ENCODE results near the gene CITED1. TPM values are rescaled to one million over a fixed set of nuclear protein-coding genes. Genes with fewer than 3 reads are reported as not detected.
A peak's percentile ranks its signal among the peaks of the same experiment; 100 is the strongest.

CITED1 gene
- total RNA-seq, 1 donor from 2014 or later, result 1.1 TPM

DNA sequence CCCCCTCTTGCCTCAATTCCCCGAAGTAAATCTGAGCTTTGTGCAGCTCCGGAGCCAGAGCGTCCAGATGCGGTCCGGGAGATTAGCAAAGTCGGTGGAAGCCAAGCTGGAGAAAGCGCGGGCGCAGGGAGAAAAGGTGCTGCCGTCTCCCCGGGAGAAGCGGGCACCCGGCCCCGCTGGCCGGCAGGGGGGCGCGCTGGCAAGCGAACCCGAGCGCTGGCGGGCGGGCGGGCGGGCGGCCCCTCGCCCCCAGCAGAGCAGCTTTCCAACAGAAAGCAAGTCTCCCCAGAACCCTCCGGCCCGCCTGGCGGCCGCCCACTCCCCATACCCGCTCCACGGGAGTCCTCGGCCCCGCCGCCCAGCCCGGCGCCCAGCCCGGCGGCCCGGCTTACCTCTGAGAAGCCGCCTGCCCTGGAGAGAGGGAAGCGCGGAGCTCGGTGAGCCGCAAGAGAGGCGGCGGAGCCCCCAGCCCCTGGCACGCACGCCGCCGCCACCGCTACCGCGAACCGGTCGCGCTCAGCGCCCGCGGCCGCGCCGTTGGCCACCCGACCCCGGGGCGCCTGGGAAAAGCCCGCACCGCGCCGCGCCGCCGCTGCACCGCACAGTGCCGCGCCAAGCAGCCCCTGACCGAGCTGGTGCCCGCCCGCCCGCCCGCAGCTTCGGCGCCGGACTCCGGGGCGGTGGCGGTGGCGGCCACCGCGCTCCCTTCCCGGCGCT is 529 bp upstream of the CITED1 start:
- peaks cover 27% of the 10 kb centered on the region for H3K27me3 Mint-ChIP-seq (ENCODE audit: unreplicated experiment)

DNA sequence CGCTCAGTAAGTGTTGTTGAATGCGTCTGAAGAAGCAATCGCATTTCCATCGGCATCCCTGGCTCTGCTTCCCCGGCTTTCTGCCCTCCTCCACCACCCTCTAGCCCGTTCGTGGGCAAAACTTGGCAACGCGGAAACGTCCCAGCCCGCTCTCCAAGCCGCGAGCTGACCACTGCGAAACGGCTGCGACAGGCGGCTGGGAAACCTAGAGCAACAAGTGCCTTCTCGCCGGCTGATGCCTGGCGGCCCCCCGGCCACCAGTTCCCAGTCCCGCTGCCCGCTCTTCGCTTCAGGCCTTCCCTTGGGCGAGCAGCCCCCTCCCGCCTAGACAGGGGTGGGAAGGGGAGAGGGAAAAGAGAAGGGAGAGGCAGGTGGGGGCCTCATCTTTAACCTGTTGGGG is 837 bp downstream of the CITED1 start:
- TF ChIP-seq, protein P1, sequence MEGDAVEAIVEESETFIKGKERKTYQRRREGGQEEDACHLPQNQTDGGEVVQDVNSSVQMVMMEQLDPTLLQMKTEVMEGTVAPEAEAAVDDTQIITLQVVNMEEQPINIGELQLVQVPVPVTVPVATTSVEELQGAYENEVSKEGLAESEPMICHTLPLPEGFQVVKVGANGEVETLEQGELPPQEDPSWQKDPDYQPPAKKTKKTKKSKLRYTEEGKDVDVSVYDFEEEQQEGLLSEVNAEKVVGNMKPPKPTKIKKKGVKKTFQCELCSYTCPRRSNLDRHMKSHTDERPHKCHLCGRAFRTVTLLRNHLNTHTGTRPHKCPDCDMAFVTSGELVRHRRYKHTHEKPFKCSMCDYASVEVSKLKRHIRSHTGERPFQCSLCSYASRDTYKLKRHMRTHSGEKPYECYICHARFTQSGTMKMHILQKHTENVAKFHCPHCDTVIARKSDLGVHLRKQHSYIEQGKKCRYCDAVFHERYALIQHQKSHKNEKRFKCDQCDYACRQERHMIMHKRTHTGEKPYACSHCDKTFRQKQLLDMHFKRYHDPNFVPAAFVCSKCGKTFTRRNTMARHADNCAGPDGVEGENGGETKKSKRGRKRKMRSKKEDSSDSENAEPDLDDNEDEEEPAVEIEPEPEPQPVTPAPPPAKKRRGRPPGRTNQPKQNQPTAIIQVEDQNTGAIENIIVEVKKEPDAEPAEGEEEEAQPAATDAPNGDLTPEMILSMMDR (IDR thresholded peaks at IDR 0.05), result no peak
- Mint-ChIP-seq H3K4me3 (ENCODE audit: unreplicated experiment) (peak overlapping the region; percentile 76), H3K36me3 (ENCODE audit: unreplicated experiment) (peaks cover 4% of the 10 kb centered on the region), H3K9me3 (ENCODE audit: unreplicated experiment) (no peaks in the 10 kb centered on the region), H3K27me3 (ENCODE audit: unreplicated experiment) (peaks cover 36% of the 10 kb centered on the region), H3K4me1 (ENCODE audit: unreplicated experiment) (peaks cover 23% of the 10 kb centered on the region), H3K27ac (ENCODE audit: unreplicated experiment) (no peak overlapping the region)
- DNase-seq (ENCODE audit: extremely low spot score, unreplicated experiment), result peak; percentile 77

More for the DNA sequence above, 529 bp upstream of the CITED1 start:
- Mint-ChIP-seq H3K36me3 (ENCODE audit: unreplicated experiment) (peaks cover 4% of the 10 kb centered on the region), H3K4me3 (ENCODE audit: unreplicated experiment) (peak overlapping the region; percentile 81), H3K27ac (ENCODE audit: unreplicated experiment) (no peak overlapping the region), H3K4me1 (ENCODE audit: unreplicated experiment) (peaks cover 23% of the 10 kb centered on the region), H3K9me3 (ENCODE audit: unreplicated experiment) (no peaks in the 10 kb centered on the region)
- TF ChIP-seq, protein P1 (IDR thresholded peaks at IDR 0.05), result no peak
- DNase-seq (ENCODE audit: extremely low spot score, unreplicated experiment), result peak; percentile 83

DNA sequence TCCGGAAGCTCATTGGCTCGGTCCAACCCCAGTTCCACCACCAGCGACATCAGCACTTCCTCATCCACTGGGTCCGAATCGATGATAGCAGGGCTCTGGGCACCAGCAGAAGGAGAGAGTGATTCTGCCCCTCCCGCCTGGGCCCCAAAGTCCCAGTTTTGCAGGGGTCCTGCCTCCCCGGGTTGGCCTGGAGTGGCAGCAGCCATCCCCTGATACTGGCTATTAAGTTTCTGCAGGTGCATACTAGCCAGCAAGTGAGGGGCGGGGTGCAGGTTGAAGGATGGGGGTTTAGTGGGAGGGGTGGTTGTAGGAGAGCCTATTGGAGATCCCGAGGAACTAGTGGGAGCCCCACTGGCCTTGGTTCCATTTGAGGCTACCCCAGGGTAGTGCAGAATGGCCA is 3.9 kb downstream of the CITED1 start:
- Mint-ChIP-seq H3K4me1 (ENCODE audit: unreplicated experiment) (peaks cover 11% of the 10 kb centered on the region), H3K27me3 (ENCODE audit: unreplicated experiment) (peaks cover 49% of the 10 kb centered on the region)

DNA sequence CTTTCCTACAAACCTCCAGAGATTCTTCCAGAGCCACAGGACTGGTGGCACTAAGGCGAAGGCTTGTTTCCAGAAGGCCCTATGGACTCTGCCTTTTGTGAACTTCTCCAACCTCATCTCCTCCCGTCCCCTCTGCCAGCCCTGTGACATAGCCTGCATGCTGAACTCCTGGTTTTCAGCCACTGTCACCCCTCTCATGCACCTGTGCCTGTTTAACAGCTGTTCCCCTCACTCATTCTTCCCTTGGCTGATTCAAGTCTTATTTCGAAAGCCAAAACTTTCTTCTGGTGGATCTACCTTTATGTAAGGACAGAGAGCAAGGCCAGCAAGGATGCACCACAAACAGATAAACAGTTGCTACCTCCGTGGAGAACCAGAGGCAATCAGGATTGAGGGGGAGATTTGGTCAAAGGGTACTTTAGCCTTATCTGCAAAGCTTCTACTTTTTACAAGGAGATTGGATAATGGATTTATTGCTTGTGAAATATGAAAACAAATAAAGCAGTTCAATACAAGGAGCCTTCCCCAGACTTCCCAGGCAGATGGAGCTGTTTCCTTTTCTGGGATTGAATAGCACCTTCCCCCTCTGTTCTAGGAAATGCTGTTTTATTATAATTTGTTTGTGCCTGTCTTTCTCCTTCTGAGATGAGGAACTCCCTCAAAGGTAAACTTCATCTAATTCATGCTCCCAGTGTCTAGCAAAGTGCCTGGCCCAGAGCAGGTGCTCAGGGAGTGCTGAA is 5.7 kb downstream of the CITED1 start:
- peaks cover 62% of the 10 kb centered on the region for H3K27me3 Mint-ChIP-seq (ENCODE audit: unreplicated experiment)
- peaks cover 7% of the 10 kb centered on the region for H3K4me1 Mint-ChIP-seq (ENCODE audit: unreplicated experiment)
- no peak overlapping the region for H3K27ac Mint-ChIP-seq (ENCODE audit: unreplicated experiment)
- no peaks in the 10 kb centered on the region for H3K9me3 Mint-ChIP-seq (ENCODE audit: unreplicated experiment)
- TF ChIP-seq, protein P1 (IDR thresholded peaks at IDR 0.05), result no peak
- H3K36me3 Mint-ChIP-seq (ENCODE audit: unreplicated experiment), result peaks cover 4% of the 10 kb centered on the region
- no peak overlapping the region for H3K4me3 Mint-ChIP-seq (ENCODE audit: unreplicated experiment)
- no peak for DNase-seq (ENCODE audit: extremely low spot score, unreplicated experiment)

More for the DNA sequence above, 3.9 kb downstream of the CITED1 start:
- no peaks in the 10 kb centered on the region for H3K9me3 Mint-ChIP-seq (ENCODE audit: unreplicated experiment)
- TF ChIP-seq, protein P1 (IDR thresholded peaks at IDR 0.05), result no peak
- H3K27ac Mint-ChIP-seq (ENCODE audit: unreplicated experiment), result no peak overlapping the region
- peak; percentile 80 for DNase-seq (ENCODE audit: extremely low spot score, unreplicated experiment)
- H3K4me3 Mint-ChIP-seq (ENCODE audit: unreplicated experiment), result no peak overlapping the region
- H3K36me3 Mint-ChIP-seq (ENCODE audit: unreplicated experiment), result peaks cover 4% of the 10 kb centered on the region

Measured in osteocyte (in vitro differentiated cells).